HuH-7 (cell line): ENCODE data around the gene NUP153.

Experiments used
- DNase-seq: peaks from one replicate; pipeline ENCODE4 v3.0.0; 2011; ENCODE audit warnings: low spot score

Gene NUP153

GRCh38 chr6:17662585-17662984, 44.1 kb downstream of the NUP153 start:
- no peak for DNase-seq

- DNase-seq, result no peak
Measured at GRCh38 chr6:17656644-17657043, 50.1 kb downstream of the NUP153 start.

GRCh38 chr6:17656092-17656491, 50.6 kb downstream of the NUP153 start:
- DNase-seq, result no peak

GRCh38 chr6:17653198-17653882, 53.4 kb downstream of the NUP153 start:
- DNase-seq, result no peak

- DNase-seq, result no peak
Measured at GRCh38 chr6:17650656-17651309, 55.9 kb downstream of the NUP153 start.

- no peak for DNase-seq
Measured at GRCh38 chr6:17648745-17649144, 58.0 kb downstream of the NUP153 start.

GRCh38 chr6:17640477-17640917, 66.2 kb downstream of the NUP153 start:
- DNase-seq, result no peak

GRCh38 chr6:17638212-17638715, 68.5 kb downstream of the NUP153 start:
- no peak for DNase-seq

- DNase-seq, result no peak
Measured at GRCh38 chr6:17635568-17635967, 71.2 kb downstream of the NUP153 start.

GRCh38 chr6:17633465-17634188, 73.1 kb downstream of the NUP153 start:
- DNase-seq, result no peak

GRCh38 chr6:17632934-17633333, 73.8 kb downstream of the NUP153 start:
- DNase-seq, result no peak

- DNase-seq, result no peak
Measured at GRCh38 chr6:17630511-17631073, 76.1 kb downstream of the NUP153 start.

- no peak for DNase-seq
Measured at GRCh38 chr6:17629824-17630510, 76.8 kb downstream of the NUP153 start.

GRCh38 chr6:17628873-17629272, 77.9 kb downstream of the NUP153 start:
- DNase-seq, result no peak

- no peak for DNase-seq
Measured at GRCh38 chr6:17624396-17624795, 82.3 kb downstream of the NUP153 start.

- DNase-seq, result no peak
Measured at GRCh38 chr6:17622144-17622543, 84.6 kb downstream of the NUP153 start.

- DNase-seq, result no peak
Measured at GRCh38 chr6:17621003-17621402, 85.7 kb downstream of the NUP153 start.

GRCh38 chr6:17615794-17616193, 90.9 kb downstream of the NUP153 start:
- no peak for DNase-seq

- no peak for DNase-seq
Measured at GRCh38 chr6:17612048-17612447, 94.7 kb downstream of the NUP153 start.

GRCh38 chr6:17610835-17611234, 95.9 kb downstream of the NUP153 start:
- peak; percentile 13 for DNase-seq

GRCh38 chr6:17606606-17607005, 100.1 kb downstream of the NUP153 start:
- no peak for DNase-seq

- no peak for DNase-seq
Measured at GRCh38 chr6:17602888-17603287, 103.8 kb downstream of the NUP153 start.
